HG03521 (cell line): ENCODE data around the gene SCNN1A.
A peak's percentile ranks its signal among the peaks of the same experiment; 100 is the strongest.

Experiments
- ATAC-seq: cut with Tn5 transposase; IDR thresholded peaks from one replicate; pipeline ENCODE4 v1.9.1; 2021; ENCODE audit warnings: mild to moderate bottlenecking, moderate library complexity; ENCODE audit not compliant: unreplicated experiment

SCNN1A gene

GRCh38 chr12:6335451-6336078, 39.8 kb downstream of the SCNN1A start:
- peak; percentile 72 for ATAC-seq

GRCh38 chr12:6334940-6335450, 40.4 kb downstream of the SCNN1A start:
- ATAC-seq, result no peak

GRCh38 chr12:6334359-6334758, 41.0 kb downstream of the SCNN1A start:
- ATAC-seq, result no peak

- ATAC-seq, result no peak
Observed at GRCh38 chr12:6333566-6333965, 41.8 kb downstream of the SCNN1A start.

- no peak for ATAC-seq
Observed at GRCh38 chr12:6333029-6333428, 42.3 kb downstream of the SCNN1A start.

- no peak for ATAC-seq
Observed at GRCh38 chr12:6332459-6332858, 42.9 kb downstream of the SCNN1A start.

- ATAC-seq, result no peak
Observed at GRCh38 chr12:6330999-6331714, 44.2 kb downstream of the SCNN1A start.

- no peak for ATAC-seq
Observed at GRCh38 chr12:6330192-6330591, 45.2 kb downstream of the SCNN1A start.

GRCh38 chr12:6329703-6330064, 45.7 kb downstream of the SCNN1A start:
- ATAC-seq, result no peak

- ATAC-seq, result no peak
Observed at GRCh38 chr12:6328945-6329702, 46.2 kb downstream of the SCNN1A start.

GRCh38 chr12:6328045-6328779, 47.2 kb downstream of the SCNN1A start:
- ATAC-seq, result no peak

GRCh38 chr12:6327229-6328041, 47.9 kb downstream of the SCNN1A start:
- no peak for ATAC-seq

- ATAC-seq, result no peak
Observed at GRCh38 chr12:6326316-6327228, 48.8 kb downstream of the SCNN1A start.

- ATAC-seq, result no peak
Observed at GRCh38 chr12:6324936-6325750, 50.2 kb downstream of the SCNN1A start.

GRCh38 chr12:6323995-6324711, 51.2 kb downstream of the SCNN1A start:
- no peak for ATAC-seq

- ATAC-seq, result no peak
Observed at GRCh38 chr12:6323340-6323994, 51.9 kb downstream of the SCNN1A start.

- ATAC-seq, result no peak
Observed at GRCh38 chr12:6322969-6323339, 52.4 kb downstream of the SCNN1A start.
